Endodermal cell (in vitro differentiated cells): ENCODE measurements around the gene KLF3. TPM values are rescaled to one million over a fixed set of nuclear protein-coding genes. Genes with fewer than 3 reads are reported as not detected.

Source experiments
- DNase-seq: peaks from one replicate; pipeline ENCODE4 v3.0.0-alpha.2; 2017
- H3K27ac ChIP-seq: 2 replicates; pipeline ENCODE4 v1.5.1; 2013; ENCODE audit warnings: mild to moderate bottlenecking, low read depth, low read length, moderate library complexity
- H3K27me3 ChIP-seq: 2 replicates; pipeline ENCODE4 v1.6.1; 2013; ENCODE audit warnings: mild to moderate bottlenecking, low read length, moderate library complexity; ENCODE audit not compliant: insufficient read depth, control insufficient read depth, poor library complexity, severe bottlenecking
- H3K36me3 ChIP-seq: 2 replicates; pipeline ENCODE4 v1.7.0; 2013; ENCODE audit warnings: mild to moderate bottlenecking, low read length, moderate library complexity; ENCODE audit not compliant: control insufficient read depth, insufficient read depth
- H3K4me1 ChIP-seq: one replicate; pipeline ENCODE4 v1.7.0; 2013; ENCODE audit warnings: low read length; ENCODE audit not compliant: control insufficient read depth, insufficient read depth
- H3K4me3 ChIP-seq: 2 replicates; pipeline ENCODE4 v1.5.1; 2013; ENCODE audit warnings: mild to moderate bottlenecking, low read length, moderate library complexity
- H3K9ac ChIP-seq: 2 replicates; pipeline ENCODE4 v1.6.1; 2013; ENCODE audit warnings: mild to moderate bottlenecking, low read length, moderate library complexity; ENCODE audit not compliant: poor library complexity, severe bottlenecking; ENCODE audit errors: extremely low read depth
- H3K9me3 ChIP-seq: 2 replicates; pipeline ENCODE4 v1.6.1; 2013; ENCODE audit warnings: mild to moderate bottlenecking, low read length, moderate library complexity; ENCODE audit not compliant: control insufficient read depth
- H3K27ac Mint-ChIP-seq: 2 replicates; pipeline ENCODE4 v1.8.0; 2020; ENCODE audit warnings: mixed read lengths
- H3K27me3 Mint-ChIP-seq: 2 replicates; pipeline ENCODE4 v1.8.0; 2021; ENCODE audit warnings: mild to moderate bottlenecking, mixed read lengths; ENCODE audit not compliant: insufficient read depth
- H3K36me3 Mint-ChIP-seq: 2 replicates; pipeline ENCODE4 v1.8.0; 2020; ENCODE audit warnings: low read depth, mixed read lengths
- H3K4me1 Mint-ChIP-seq: 2 replicates; pipeline ENCODE4 v1.8.0; 2020; ENCODE audit warnings: mixed read lengths
- H3K4me3 Mint-ChIP-seq: 2 replicates; pipeline ENCODE4 v1.8.0; 2020; ENCODE audit warnings: mild to moderate bottlenecking, moderate library complexity, mixed read lengths
- H3K9me3 Mint-ChIP-seq: 2 replicates; pipeline ENCODE4 v1.8.0; 2020; ENCODE audit warnings: mild to moderate bottlenecking, mixed read lengths
- CTCF ChIP-seq: fragments of 200-600 bp; sonication (generic); conservative IDR thresholded peaks from 2 replicates; pipeline ENCODE4 v1.5.0; 2021; ENCODE audit warnings: antibody characterized with exemption, mild to moderate bottlenecking
- WGBS, 2 experiments: methylation state at CpG; one replicate each; pipeline versions ENCODE4 v1.1.5 to v1.1.7; 2013; ENCODE audit warnings: missing lambda C conversion rate in 2 of 2, mixed read lengths in 1 of 2; ENCODE audit not compliant: insufficient coverage in 1 of 2, insufficient read length in 1 of 2; 5-methylcytosine and 5-hydroxymethylcytosine counted together
- total RNA-seq, 2 donors: library from RNA; stranded (reverse); fragmentation: NEBNext Ultra II Directional in 1 of 2; extraction: Animal tissue kit (Norgen Biotek cat#: 25700) in 1 of 2; gene quantifications; 2 replicates in 1 of 2; 3 replicates in 1 of 2; pipeline ENCODE4 v1.2.1, GENCODE V29; 2021

The KLF3 gene
- total RNA-seq, 2 donors from 2014 or later, result 20.7 to 28.2 TPM

GRCh38 chr4:38688676-38689355 lies 24.8 kb downstream of the KLF3 start:
- Mint-ChIP-seq H3K36me3 (peaks cover 62% of the 10 kb centered on the region), H3K4me1 (peaks cover 15% of the 10 kb centered on the region), H3K27ac (no peak overlapping the region), H3K4me3 (no peak overlapping the region), H3K9me3 (no peaks in the 10 kb centered on the region), H3K27me3 (no peaks in the 10 kb centered on the region)
- DNase-seq, result no peak
- H3K9me3 ChIP-seq, result no peaks in the 10 kb centered on the region
- no peak for TF ChIP-seq CTCF
- peaks cover 9% of the 10 kb centered on the region for H3K4me1 ChIP-seq
- H3K4me3 ChIP-seq, result no peak overlapping the region
- H3K27ac ChIP-seq, result no peak overlapping the region
- H3K36me3 ChIP-seq, result peaks cover 57% of the 10 kb centered on the region
- H3K9ac ChIP-seq, result no peak overlapping the region
- no peaks in the 10 kb centered on the region for H3K27me3 ChIP-seq
- 94 to 99% methylated on average over 25 to 26 of the region's 26 CpGs for WGBS, 2 experiments

- no peak for DNase-seq
- Mint-ChIP-seq H3K27me3 (no peaks in the 10 kb centered on the region), H3K36me3 (peaks cover 70% of the 10 kb centered on the region), H3K9me3 (no peaks in the 10 kb centered on the region), H3K4me3 (no peak overlapping the region), H3K4me1 (peaks cover 35% of the 10 kb centered on the region), H3K27ac (no peak overlapping the region)
- TF ChIP-seq CTCF, result no peak
- Histone ChIP-seq H3K27ac (no peak overlapping the region), H3K4me3 (no peak overlapping the region), H3K27me3 (no peaks in the 10 kb centered on the region), H3K9ac (no peak overlapping the region), H3K36me3 (peaks cover 63% of the 10 kb centered on the region), H3K4me1 (peaks cover 16% of the 10 kb centered on the region), H3K9me3 (peaks cover 6% of the 10 kb centered on the region)
- WGBS, 2 experiments, result 89 to 91% methylated on average over 3 to 9 of the region's 9 CpGs
Measured at GRCh38 chr4:38691251-38692008, 27.4 kb downstream of the KLF3 start.

GRCh38 chr4:38692421-38692820 lies 28.4 kb downstream of the KLF3 start:
- Mint-ChIP-seq H3K9me3 (no peaks in the 10 kb centered on the region), H3K4me3 (no peak overlapping the region), H3K27ac (no peak overlapping the region), H3K27me3 (no peaks in the 10 kb centered on the region), H3K4me1 (peaks cover 41% of the 10 kb centered on the region), H3K36me3 (peaks cover 73% of the 10 kb centered on the region)
- H3K36me3 ChIP-seq, result peaks cover 69% of the 10 kb centered on the region
- H3K4me1 ChIP-seq, result peaks cover 23% of the 10 kb centered on the region
- H3K9me3 ChIP-seq, result peaks cover 6% of the 10 kb centered on the region
- H3K4me3 ChIP-seq, result no peak overlapping the region
- H3K27me3 ChIP-seq, result no peaks in the 10 kb centered on the region
- H3K9ac ChIP-seq, result no peak overlapping the region
- DNase-seq, result no peak
- no peak overlapping the region for H3K27ac ChIP-seq
- 86 to 91% methylated on average over 1 to 4 of the region's 4 CpGs for WGBS, 2 experiments
- no peak for TF ChIP-seq CTCF
